HCT116 (cell line): ENCODE data around the gene TNFSF10.

Experiments
- POLR2A ChIP-seq: IDR thresholded peaks from 2 replicates; pipeline ENCODE4 v1.7.0; 2011; ENCODE audit warnings: borderline replicate concordance; ENCODE audit not compliant: insufficient read depth, insufficient read length; ENCODE audit errors: extremely low read depth
- TF ChIP-seq, protein P1 (sequence below): IDR thresholded peaks from 2 replicates; pipeline ENCODE4 v1.6.1; 2012; ENCODE audit warnings: low read depth

DNA sequence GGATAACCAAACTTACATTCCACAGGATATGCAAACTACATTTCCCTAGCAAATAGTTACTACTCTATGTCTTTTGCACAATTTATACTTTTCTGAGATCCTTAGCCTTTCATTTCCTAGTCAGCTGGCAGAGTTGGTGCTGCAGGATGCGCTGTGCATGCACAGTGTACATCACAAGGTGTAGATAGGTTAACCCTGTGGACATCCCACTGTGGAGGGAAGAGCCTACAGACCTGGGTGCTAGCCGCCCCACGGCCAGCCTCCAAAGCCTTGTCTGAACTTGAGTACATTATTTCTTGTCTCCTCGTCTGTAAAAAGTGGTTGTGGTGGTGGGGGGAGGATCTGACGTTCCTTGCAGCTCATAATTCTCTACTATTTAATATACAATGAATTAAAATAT lies 3.5 kb downstream of the TNFSF10 start:
- TF ChIP-seq POLR2A = no peak
- TF ChIP-seq, protein P1, sequence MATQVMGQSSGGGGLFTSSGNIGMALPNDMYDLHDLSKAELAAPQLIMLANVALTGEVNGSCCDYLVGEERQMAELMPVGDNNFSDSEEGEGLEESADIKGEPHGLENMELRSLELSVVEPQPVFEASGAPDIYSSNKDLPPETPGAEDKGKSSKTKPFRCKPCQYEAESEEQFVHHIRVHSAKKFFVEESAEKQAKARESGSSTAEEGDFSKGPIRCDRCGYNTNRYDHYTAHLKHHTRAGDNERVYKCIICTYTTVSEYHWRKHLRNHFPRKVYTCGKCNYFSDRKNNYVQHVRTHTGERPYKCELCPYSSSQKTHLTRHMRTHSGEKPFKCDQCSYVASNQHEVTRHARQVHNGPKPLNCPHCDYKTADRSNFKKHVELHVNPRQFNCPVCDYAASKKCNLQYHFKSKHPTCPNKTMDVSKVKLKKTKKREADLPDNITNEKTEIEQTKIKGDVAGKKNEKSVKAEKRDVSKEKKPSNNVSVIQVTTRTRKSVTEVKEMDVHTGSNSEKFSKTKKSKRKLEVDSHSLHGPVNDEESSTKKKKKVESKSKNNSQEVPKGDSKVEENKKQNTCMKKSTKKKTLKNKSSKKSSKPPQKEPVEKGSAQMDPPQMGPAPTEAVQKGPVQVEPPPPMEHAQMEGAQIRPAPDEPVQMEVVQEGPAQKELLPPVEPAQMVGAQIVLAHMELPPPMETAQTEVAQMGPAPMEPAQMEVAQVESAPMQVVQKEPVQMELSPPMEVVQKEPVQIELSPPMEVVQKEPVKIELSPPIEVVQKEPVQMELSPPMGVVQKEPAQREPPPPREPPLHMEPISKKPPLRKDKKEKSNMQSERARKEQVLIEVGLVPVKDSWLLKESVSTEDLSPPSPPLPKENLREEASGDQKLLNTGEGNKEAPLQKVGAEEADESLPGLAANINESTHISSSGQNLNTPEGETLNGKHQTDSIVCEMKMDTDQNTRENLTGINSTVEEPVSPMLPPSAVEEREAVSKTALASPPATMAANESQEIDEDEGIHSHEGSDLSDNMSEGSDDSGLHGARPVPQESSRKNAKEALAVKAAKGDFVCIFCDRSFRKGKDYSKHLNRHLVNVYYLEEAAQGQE = no peak
